Gastrocnemius medialis (tissue), 4 donors: ENCODE results near the gene SIRT7.

ENCODE experiments used
- POLR2A ChIP-seq, 2 donors: fragments of 450-650 bp; IDR thresholded peaks; one replicate each; pipeline ENCODE4 v1.6.1; 2017; ENCODE audit warnings: antibody characterized with exemption in 2 of 2, mild to moderate bottlenecking in 2 of 2, moderate library complexity in 2 of 2
- TF ChIP-seq, protein P1 (sequence below), 5 experiments: fragments of 450-650 bp in 3 of 5; fragments of 200-600 bp in 2 of 5; sonication (generic) in 2 of 5; IDR thresholded peaks in 4 of 5; conservative IDR thresholded peaks in 1 of 5; 1 replicate in 4 of 5; 2 replicates in 1 of 5; pipeline ENCODE4 v1.5.1; 2016 to 2019; ENCODE audit warnings: antibody characterized with exemption in 5 of 5, mild to moderate bottlenecking in 3 of 5, moderate library complexity in 3 of 5

- TF ChIP-seq, protein P1, sequence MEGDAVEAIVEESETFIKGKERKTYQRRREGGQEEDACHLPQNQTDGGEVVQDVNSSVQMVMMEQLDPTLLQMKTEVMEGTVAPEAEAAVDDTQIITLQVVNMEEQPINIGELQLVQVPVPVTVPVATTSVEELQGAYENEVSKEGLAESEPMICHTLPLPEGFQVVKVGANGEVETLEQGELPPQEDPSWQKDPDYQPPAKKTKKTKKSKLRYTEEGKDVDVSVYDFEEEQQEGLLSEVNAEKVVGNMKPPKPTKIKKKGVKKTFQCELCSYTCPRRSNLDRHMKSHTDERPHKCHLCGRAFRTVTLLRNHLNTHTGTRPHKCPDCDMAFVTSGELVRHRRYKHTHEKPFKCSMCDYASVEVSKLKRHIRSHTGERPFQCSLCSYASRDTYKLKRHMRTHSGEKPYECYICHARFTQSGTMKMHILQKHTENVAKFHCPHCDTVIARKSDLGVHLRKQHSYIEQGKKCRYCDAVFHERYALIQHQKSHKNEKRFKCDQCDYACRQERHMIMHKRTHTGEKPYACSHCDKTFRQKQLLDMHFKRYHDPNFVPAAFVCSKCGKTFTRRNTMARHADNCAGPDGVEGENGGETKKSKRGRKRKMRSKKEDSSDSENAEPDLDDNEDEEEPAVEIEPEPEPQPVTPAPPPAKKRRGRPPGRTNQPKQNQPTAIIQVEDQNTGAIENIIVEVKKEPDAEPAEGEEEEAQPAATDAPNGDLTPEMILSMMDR (IDR thresholded peaks at IDR 0.05 in 4 of 5, conservative IDR thresholded peaks at IDR 0.05 in 1 of 5), result no peak
- TF ChIP-seq POLR2A (IDR thresholded peaks at IDR 0.05), result no peak
Observed at GRCh38 chr17:81960130-81960958, 42.4 kb upstream of the SIRT7 start.
